ENCODE results near the gene DHX16. TPM values are rescaled to one million over a fixed set of nuclear protein-coding genes. Genes with fewer than 3 reads are reported as not detected.

Gene DHX16
- polyA plus RNA-seq, 3 donors: 48.6 to 51.8 (median 50.0) TPM

DNA sequence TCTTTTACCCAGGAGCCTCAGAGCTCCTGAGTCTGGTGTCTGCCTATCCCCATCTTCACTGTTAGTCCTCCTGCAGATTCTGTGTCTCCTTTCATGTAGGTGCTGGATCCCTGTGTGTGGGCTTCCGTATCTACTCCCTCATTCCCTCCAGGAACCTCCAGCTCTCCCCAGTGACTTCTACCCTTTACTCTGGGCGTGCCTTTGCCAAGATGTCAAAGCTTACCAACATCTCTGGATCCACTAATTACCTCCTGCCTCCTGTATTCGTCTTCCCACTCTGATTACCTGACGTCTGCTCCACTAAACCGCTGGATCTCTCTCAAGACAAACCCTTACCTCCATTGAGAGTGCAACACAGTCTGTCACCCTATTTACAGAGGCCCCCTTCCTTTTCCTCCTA lies 28.0 kb downstream of the DHX16 start:
- no peak for DNase-seq

DNA sequence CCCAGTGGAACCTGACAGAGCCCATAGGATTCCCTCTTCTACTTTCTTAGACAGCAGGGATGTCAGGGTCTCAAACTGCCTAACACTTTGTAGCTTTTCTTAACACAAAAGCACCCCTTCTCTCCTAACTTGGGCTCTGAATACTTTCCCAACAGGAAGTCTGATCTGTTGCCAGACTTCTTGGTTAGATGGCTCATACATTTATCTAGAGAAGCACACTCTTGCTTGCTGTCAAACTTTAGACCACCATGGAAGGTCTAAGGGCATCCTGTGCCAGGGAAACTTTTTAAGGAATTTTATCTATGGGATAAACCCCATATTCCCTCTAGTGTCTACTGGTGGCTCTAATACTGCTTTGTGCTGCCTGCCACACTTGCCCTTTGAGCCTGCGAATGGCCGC lies 29.1 kb downstream of the DHX16 start:
- DNase-seq: no peak

DNA sequence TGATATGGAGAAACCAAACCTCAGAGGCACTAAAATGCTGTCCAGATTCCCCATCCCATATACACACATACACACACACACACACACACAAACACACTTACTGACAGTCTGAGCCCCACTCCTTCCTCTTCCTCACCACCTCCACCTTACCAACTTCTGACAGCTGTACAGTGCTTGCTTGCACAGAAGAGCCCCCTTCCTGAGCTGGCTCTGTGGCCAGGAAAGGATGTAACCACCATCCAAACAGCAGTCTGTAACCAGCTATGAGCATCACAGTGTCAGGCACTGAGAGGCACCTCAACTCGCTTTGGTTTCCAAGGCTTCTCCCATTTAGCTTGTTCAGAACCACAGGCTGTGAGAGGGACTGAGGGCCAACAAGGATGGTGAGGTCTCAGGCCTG lies 31.8 kb downstream of the DHX16 start:
- DNase-seq: no peak

DNA sequence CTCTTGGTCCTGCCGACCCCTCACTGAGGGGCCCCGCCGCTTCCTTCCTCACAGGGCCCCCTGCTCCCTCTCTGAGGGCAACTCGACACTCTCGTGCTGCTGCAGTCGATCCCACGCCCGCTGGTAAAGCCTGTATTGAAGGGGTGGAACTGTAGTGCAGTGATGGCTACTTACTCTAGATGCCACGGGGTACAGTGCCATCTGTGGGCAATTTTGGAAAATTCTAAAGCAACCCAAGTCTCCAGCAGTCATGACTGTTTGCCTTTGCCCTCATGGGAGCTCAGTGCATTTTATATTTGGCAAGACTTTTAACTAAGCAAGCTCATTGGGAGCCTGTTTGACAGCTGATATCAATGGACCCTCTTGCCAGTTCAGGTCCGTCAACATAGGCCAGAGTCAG lies 32.3 kb downstream of the DHX16 start:
- DNase-seq: no peak

DNA sequence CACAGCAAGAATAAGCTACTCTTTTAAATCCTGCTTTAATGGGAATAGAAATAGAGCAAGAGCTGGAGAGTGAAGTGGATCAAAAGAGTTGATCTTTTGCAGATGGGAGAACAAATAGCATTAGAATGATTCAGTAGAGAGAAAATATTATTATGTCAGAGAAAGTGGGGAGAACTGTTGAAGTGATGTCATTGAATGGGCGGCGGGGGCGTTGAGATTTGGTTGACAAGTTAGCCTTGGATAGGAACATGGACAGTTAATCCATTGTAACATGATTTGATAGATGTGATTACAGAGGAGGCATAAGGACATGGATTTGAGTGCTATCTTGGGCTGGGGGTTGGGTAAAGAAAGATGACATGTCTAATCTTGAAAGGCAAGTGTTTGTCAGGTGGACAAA lies 37.0 kb downstream of the DHX16 start:
- no peak for DNase-seq

DNA sequence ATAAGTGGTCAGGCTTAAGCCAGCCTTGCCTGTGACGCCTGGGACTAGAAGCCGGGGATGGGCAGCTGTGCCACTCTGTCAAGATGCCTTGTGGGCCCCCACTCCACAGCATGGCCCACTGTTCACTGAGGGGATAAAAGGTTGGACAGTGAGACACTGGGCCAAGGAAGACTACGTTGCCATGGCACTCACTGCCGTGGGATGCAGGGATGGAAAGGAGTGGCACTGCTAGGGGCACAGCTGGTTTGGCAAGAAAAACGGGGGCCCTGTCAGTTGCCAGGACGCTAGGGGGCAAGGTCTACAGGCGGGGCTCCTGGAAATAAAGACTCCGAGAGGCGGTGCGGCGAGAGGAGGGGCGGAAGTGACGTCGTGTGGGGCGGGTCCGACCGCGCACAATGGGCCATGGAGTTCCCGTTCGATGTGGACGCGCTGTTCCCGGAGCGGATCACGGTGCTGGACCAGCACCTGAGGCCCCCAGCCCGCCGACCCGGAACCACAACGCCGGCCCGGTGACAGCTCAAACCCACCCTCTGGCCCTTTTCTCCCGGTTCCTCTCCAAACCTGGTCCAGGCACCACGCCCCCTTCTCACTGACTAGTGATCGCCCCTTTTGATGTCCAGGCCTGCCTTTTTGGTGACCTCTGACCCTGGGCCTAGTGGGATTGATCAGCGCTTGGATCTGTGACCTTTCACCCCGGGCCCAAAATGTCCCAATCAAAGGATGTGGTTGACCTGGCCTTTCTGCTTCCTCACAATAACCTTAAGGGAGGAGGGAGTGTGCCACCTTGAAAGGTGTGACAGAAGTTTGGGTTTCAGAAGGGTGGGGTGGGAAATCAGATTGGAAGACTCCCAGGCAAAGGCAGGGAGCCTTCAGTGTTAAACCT lies 46.1 kb downstream of the DHX16 start, which contains the start of gene ATAT1:
ATAT1 (plus strand) TSS at position 391 of the 883 bp plus-strand sequence.
- DNase-seq: peak; percentile 85

DNA sequence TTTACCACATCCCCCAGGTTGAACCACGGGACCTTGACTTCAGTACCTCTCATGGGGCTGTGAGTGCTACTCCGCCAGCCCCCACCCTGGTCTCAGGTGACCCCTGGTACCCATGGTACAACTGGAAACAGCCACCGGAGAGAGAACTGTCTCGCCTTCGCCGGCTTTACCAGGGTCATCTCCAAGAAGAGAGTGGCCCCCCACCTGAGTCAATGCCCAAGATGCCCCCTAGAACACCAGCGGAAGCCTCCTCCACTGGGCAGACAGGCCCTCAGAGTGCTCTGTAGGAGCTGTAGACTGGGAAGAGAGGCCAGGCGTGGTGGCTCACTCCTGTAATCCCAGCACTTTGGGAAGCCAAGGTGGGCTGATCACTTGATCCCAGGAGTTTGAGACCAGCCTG lies 47.3 kb downstream of the DHX16 start:
- DNase-seq: no peak

DNA sequence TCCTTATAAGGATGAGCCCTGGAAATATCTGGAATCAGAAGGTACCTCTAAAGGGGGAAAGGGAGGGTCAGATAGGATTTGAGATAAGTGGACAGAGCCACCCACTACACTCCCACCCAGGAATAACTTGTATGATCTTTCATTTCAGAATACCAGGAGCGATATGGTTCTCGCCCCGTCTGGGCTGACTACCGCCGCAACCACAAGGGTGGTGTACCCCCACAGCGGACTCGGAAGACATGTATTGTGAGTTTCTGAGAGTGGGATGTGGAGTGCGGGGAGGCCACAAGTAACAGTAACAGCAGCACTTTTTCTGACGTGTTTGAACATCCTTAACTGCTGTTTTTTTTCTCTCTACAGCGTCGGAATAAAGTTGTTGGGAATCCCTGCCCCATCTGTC lies 53.2 kb downstream of the DHX16 start:
- no peak for DNase-seq

DNA sequence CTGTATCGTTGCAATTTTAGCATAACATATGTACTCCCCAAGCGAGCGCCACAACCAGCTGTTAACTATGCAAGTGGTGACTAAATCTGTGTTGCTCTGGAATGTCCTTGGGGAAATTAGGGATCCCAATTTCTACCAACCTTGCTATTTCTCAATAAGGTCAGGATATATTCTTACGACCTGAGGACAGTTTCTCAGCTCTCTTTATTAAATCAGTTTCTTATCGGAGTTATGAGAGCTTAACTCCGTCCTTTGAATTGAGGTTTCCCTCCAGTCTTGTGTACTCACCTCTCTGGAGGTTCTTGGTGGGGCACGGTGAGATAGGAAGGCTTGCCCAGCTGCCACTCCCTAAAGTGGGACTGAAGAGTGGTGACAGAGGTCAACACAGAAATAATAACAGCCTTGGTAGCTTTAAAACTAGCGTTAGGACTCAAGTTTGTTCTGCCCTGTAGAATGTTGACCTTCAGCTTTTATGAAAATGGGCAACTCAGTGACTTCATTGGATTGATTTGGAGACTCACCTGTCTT lies 54.5 kb downstream of the DHX16 start:
- DNase-seq: no peak

DNA sequence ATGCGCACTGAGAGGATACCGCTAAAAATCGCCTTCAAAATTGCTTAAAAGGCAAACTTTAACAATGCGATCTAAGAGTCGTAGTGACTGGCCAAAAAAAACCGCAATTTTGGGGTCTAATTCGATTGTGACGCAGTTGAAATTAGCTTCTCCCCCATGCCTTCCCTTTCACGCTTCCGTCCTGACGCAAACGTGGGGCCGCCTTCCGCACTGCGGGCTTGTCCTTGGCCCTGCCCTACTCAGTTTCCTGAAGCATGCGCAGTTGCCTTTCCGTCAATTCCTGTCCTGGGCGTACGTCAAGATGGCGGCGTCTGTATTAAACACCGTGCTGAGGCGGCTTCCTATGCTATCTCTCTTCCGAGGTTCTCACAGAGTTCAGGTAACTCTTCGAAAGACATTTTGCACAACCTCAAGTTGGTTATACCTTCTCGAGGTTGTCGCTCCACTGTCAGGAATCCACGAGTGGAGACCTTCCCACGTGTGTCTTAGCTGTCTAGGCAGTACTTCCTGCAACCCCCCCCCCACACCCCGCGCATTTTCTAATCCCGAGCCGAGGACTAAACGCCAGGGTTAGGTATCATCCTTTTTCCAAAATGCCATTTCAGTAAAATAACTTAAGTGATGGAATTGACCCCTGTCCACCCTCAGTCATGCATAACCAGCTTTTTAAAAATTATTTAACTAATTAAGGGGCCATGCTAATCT lies 55.1 kb downstream of the DHX16 start, which contains the start of gene MRPS18B:
MRPS18B (plus strand) TSS at position 276 of the 705 bp plus-strand sequence; CDS start at position 302, 26 bp downstream.
- DNase-seq: peak; percentile 99

DNA sequence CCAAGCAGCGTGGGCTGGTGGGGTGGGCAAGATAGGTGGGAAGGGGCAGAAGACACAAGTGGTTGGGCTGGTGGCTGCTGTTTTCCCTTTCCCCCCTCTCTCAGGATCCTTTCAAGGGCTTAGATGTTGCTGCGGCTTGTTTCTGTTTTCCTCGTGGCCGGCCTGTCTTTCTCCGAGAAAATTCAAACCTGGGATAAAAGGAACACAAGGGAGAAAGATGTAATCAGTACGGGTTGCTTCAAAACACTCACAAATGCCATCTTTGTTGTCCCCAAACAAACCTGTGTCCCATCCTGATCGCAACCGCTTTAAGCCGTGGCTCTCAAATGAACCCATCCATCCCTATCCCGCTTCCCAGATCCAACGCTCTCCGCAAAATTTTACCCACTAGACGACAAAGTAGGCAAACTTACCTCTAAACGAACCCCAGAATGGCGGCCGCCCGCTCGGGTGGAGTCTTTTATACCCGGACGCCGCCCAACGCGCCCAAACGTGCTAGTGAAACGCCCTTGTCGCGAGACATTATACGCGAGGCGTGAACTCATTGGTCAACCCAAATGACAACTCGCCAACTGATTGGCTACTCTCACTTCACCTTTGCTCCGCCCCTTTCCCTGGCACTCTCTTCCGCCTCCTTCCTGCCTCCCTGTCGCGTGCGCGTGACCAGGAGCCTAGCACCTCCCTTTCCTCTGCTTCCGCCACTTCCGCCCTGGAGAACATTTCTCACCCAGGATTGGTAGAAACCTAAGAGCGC lies 55.8 kb downstream of the DHX16 start, which contains the start of gene PPP1R10:
PPP1R10 (minus strand) TSS at position 433 of the 754 bp plus-strand sequence. CDS start 7,299 bp downstream, outside the sequence.
- DNase-seq: peak; percentile 100

DNA sequence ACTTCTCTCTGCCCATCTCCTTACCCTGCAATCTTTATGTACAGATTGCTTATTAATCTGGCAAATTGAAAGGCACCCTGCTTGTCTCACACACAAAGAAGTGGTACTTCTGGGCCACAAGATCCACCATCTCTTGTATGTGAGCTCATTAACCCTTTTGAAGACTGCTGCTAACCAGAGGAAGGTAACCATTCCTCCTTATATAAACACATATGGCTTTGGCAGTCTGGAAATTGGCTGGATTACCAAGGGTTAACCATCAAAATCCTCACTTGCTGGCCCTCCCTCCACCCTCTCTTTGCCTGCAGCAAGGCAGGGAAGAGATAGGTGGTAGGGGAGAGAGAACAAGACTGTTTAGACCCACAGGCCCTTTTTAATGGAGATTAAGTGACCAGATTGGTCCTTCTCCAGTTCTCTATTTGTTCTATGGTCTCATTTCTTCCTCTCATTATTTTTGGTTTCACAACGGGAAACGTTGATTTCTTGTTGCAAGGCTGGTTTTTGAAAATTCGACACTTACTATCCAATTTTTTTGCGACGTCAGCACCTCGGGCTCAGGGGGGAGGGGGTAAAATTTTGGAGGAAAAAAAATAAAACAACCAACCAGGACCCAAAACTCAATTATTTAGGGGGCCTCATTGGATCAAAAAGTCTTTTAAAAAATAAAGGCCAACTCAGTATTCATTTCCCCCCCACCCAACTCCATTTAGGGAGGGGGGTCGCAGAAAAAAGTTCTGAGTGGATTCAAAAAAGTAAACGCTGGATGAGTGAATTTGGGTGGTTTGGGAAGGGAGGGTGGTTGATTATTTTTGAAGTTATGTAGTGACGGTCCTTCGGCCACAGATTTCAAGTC lies 56.6 kb downstream of the DHX16 start:
- peak; percentile 40 for DNase-seq

DNA sequence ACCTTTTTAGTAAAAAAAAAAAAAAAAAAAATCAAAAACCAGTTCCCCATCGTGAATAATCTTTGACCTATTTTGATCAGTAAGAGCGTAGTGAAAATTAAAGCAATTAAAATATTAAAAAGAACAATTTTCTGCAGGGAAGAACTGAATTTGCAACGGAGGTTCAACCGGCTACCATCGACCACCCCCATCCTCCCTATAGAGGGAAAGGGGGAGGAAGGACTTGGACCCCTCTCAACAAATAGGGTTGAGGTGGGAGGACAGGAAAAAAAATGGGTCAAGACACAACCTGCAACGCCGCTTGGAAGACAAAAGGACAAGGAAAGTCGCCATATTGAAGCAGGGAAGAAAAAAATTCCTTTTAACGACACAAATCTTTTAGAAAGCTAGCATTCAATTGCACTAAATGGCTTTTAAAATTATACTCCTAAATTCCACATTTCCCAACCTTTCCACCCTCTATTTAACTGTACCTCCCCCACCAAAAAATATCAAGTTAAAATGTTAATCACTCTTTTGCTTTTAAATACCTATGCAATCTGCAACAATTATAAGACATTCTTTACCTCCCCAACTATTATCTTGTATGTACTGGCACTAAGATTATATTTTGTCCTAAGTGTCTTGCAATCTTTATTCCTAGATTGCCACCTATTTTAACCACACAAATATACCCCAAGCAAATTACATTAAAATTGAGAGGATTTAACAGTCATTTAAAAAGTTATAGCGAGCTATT lies 57.4 kb downstream of the DHX16 start:
- peak; percentile 82 for DNase-seq

DNA sequence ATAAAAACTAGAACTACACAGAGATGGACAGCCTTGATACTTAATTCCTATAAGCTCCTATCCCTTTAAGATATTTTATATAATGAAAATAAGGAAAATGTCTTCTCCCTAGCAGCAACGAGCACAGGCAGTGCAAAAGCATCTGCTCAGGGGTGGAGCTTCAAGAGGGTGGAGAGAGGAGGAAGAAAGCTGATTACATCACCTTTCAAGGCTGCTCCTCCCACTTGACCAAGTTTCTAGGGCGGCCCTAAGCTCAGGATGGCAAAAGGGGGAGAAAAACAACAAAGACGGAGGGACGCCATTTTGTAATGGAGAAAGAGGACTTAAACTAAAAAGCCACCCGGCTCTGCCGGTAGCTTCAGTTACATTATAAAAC lies 58.0 kb downstream of the DHX16 start:
- peak; percentile 99 for DNase-seq

DNA sequence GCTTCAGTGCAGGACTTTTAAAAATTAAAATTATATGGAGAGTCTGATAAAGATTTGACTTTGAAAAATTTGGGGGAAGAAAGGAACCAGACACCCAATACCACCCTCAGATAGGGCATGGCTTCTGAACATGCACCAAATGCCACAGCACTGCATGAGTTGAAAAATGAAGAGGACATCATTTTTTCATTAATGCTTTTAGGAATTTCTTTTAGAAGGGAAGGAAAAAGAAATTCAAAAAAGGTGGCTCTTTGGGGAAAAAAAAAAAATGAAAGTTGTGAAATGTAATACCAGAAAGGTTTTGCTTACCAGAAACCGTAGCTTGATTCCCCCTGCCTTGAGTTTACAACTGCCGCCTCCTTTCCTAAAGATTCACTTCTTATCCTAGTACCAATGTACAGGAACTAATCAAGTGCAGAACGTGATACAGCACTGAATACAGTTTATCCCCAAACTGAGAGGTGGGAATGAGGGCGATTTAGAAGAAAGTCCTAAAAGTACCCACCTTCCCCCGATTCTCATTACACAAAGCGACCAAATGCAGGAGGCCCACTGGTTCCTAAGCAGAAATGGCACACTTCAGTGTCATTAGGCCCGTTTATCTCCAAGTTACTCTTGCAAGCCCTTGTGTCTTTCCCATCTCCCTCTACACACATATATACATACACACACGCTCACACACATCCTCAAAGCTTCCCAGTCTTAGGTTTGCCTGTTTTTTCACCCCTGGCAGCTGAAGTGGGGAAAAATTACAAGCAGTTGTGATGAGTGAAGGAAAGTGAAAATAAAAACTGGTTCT lies 58.6 kb downstream of the DHX16 start:
- DNase-seq: no peak

DNA sequence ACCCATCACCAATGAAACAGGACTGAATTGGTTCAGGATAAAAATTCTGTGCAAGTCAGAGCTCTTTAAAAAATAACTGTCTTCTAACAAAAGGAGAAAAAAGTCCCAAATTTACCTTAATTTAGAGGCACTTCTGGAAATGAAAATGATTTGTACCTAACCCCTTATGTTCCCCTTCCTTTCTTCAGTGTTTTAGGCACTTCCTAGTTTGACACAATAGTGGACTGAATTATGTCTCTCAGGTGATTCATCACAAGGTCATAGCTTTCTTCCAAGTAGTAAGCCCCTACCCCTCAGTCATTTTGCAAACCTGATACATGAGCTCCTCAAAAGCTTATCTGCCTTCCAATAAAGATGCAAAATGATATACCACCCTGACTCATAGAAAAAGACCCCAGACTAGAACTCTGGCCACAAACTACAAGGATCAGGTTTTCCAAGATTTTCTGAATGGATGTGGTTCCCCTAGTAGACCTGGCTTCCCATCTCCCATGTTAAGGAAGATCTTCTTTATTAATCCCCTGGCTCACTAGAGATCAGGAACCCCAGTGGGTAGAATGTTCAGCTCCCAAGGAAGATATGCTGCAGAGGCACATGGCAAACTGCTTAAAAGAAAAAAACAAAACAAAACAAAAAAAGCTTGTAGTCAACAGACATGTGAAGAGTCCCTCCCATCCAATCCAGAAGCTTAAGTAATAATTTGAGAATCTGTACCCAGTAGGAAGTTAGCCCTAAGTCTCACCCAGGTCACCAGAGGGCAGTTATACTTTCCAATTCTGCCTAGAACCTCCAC lies 59.4 kb downstream of the DHX16 start:
- no peak for DNase-seq

DNA sequence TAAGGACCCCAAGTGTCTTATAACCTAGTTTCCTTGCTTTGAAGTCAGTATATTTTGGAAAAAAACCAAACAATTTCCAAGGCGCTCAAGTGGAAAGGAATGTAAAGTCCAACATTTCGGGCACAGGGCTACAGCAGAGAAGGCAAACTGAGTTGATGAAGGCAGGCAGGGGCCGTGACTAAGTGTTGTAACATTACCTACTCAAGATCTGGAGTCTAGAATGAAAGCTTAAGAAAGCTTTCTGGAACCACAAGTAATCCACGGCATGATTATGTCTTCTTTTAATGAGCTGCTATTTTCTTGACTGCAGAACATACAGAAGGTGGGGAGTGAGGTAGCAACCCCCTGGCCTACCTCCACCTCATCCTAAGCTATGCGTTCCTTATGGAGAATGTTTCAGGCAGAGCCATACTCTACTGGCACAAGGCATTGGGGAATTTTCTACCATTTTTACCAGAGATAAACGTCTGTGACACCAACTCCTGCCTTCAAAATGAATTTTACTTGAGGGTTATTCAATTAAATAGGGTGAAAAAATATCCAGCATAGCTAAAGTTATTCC lies 60.0 kb downstream of the DHX16 start:
- peak; percentile 62 for DNase-seq

DNA sequence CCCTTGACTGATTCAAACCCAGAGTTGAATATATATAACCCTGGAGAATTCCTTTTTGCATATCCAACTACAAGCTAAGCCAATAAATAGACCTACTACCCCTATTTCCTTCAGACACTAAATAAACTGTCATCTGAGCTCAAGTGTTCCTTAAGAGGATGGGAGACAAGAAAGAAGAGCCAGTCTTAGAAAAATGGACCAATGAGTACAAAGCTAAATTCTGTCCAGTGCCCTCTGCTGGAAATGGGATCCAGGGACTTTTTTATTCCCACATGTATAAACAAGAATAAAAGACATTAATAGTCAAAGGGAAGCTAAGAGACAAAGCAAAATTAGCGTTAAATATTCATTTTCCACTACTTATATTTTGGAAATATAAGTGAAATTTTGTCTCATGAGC lies 60.6 kb downstream of the DHX16 start:
- no peak for DNase-seq

Measured in renal pelvis (tissue), 4 donors.